BJ (cell line): Measurements from ENCODE around the gene SHISA7. TPM values are rescaled to one million over a fixed set of nuclear protein-coding genes. Genes with fewer than 3 reads are reported as not detected.
"Not testable (repeated sequence)": the region's sequence is repeated elsewhere in the genome, so short reads cannot be mapped to it uniquely, and the experiment has no call there.

Experiments used
- CTCF ChIA-PET: fragments of 350-600 bp; formaldehyde crosslinking; extraction: SDS; loops from one replicate; lab custom pipeline; 2021; ENCODE audit warnings: antibody characterized with exemption, inconsistent platforms; lab: Yijun Ruan, JAX
- POLR2A ChIA-PET: fragments of 300-600 bp; sonication (Branson Sonifier 250); formaldehyde crosslinking; extraction: SDS; loops from one replicate; lab custom pipeline; 2021; ENCODE audit warnings: antibody characterized with exemption; lab: Charles Lee
- DNase-seq: peaks from one replicate; pipeline ENCODE4 v3.0.0-alpha.2; 2011; ENCODE audit warnings: low read depth
- H3K27me3 ChIP-seq: 2 replicates; pipeline ENCODE4 v1.6.0; 2011; ENCODE audit warnings: low read length; ENCODE audit not compliant: control insufficient read depth, insufficient read depth
- H3K36me3 ChIP-seq: 2 replicates; pipeline ENCODE4 v1.5.1; 2011; ENCODE audit warnings: low read length; ENCODE audit not compliant: control insufficient read depth, insufficient read depth
- H3K4me3 ChIP-seq: 2 replicates; pipeline ENCODE4 v1.5.1; 2011; ENCODE audit warnings: low read depth, mild to moderate bottlenecking, control low read depth, low read length
- polyA plus RNA-seq: library from polyadenylated mRNA; depleted of rRNA; stranded (reverse); fragments of >200 nt; gene quantifications from 2 replicates; pipeline ENCODE4 v1.2.3, GENCODE V29; 2011
- TF ChIP-seq, protein P1 (sequence below): IDR thresholded peaks from 2 replicates; pipeline ENCODE4 v1.5.1; 2011; ENCODE audit warnings: low read depth, mild to moderate bottlenecking, control low read depth, inconsistent platforms, low read length, moderate library complexity; ENCODE audit not compliant: insufficient read depth

The SHISA7 gene
- polyA plus RNA-seq, 1 experiment: not detected

DNA sequence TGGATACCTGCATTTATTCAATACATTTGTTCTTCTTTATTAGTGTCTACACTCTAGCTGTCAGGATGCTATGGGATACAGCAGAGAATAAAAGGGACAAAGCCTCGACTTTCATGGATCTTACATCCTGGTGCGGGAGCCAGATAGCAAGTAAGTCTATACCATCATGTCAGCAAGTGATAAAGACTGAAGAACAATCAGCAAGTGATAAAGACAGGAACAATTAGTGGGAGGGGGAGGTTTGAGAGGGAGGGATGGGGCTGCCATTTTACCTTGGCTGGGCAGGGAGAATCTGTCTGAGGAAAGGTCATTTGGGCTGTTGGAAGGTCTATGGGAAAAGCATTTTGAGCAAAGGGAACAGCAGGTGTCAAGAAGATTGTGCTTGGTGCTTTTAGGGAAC is 32.9 kb downstream of the SHISA7 start:
- POLR2A ChIA-PET: no interaction called here
- no peaks in the 10 kb centered on the region for H3K27me3 ChIP-seq
- H3K36me3 ChIP-seq: peaks cover 4% of the 10 kb centered on the region
- TF ChIP-seq, protein P1, sequence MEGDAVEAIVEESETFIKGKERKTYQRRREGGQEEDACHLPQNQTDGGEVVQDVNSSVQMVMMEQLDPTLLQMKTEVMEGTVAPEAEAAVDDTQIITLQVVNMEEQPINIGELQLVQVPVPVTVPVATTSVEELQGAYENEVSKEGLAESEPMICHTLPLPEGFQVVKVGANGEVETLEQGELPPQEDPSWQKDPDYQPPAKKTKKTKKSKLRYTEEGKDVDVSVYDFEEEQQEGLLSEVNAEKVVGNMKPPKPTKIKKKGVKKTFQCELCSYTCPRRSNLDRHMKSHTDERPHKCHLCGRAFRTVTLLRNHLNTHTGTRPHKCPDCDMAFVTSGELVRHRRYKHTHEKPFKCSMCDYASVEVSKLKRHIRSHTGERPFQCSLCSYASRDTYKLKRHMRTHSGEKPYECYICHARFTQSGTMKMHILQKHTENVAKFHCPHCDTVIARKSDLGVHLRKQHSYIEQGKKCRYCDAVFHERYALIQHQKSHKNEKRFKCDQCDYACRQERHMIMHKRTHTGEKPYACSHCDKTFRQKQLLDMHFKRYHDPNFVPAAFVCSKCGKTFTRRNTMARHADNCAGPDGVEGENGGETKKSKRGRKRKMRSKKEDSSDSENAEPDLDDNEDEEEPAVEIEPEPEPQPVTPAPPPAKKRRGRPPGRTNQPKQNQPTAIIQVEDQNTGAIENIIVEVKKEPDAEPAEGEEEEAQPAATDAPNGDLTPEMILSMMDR: no peak
- DNase-seq: no peak
- CTCF ChIA-PET: interaction anchor here (1.0 to 2.4 kb wide), 4 partner anchors 8 to 269 kb away, joined by 3 to 13 read pairs (median 4); no protein-coding TSS in a partner anchor
- H3K4me3 ChIP-seq: no peak overlapping the region

DNA sequence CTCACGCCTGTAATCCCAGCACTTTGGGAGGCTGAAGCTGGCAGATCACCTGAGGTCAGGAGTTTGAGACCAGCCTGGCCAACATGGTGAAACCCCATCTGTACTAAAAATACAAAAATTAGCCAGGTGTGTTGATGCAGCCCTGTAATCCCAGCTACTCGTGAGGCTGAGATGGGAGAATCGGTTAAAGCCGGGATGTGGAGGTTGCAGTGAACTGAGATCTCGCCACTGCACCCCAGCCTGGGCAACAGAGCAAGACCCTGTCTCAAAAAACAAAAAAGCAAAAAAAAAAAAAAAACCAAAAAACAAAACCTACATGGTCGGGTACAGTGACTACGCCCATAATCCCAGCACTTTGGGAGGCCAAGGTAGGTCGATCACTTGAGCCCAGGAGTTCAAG is 33.9 kb downstream of the SHISA7 start:
- POLR2A ChIA-PET, H3K27me3 ChIP-seq, H3K36me3 ChIP-seq, H3K4me3 ChIP-seq, DNase-seq: not testable (repeated sequence)
- CTCF ChIA-PET: interaction anchor here (0.8 to 2.4 kb wide), 5 partner anchors 9 to 321 kb away, joined by 3 to 13 read pairs (median 4); no protein-coding TSS in a partner anchor

DNA sequence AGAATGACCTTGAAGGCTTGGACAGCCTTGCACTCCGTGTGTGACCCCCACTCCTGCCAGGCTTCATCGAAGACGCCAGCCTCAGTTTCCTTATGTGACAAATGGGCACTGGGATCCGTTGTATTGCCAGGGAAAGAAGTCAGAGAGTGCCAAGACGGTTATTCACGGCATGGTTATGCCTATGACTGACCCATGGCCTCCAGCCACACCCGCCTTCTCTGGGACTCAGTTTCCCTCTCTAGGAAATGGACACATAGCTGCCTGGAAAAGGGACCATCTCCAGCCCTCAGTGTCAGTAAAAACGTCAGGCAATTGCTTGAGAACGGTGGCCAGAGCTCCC is 34.6 kb downstream of the SHISA7 start:
- TF ChIP-seq, protein P1: no peak
- POLR2A ChIA-PET: no interaction called here
- Histone ChIP-seq H3K36me3 (peaks cover 4% of the 10 kb centered on the region), H3K4me3 (peak overlapping the region; percentile 44), H3K27me3 (no peaks in the 10 kb centered on the region)
- DNase-seq: no peak
- CTCF ChIA-PET: interaction anchor here (1.3 to 2.4 kb wide), 3 partner anchors 9 to 320 kb away, joined by 4 to 13 read pairs (median 6); no protein-coding TSS in a partner anchor

DNA sequence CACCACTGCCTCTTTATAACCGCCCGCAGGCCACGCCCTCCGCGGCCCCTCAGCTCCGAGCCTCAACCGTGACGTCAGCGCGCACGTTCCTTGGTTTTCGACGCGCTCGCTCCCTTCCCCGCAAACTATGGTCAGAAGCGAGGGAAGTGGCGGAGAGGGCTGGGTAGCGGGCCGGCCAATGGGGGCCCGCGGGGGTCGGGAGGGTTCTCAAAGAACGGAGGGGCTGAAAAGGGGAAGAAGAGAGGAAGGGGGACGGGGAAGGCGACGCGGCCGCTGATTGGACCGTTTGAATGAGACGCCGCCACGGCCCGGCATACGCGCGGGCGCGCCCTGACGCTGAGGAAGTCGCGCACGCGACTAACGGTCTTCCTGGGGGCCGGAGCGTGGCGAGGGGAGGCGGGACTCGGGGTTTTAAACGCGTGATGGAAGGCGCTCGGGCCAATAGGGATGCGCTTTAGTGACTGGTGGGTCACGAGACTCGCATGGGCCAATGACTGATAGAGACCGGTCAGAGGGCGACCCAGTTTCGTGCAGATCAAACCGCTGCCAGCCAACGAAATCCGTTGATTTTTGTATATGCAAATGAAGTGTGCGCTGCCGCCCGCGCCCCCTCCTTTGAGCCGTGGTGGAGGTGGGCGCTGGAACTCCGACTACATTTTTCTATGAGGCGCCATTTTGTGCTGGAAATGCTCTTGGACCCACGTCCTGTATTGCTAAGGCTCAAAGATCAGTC is 35.1 kb downstream of the SHISA7 start:
- Histone ChIP-seq H3K4me3 (peak overlapping the region; percentile 92), H3K27me3 (no peaks in the 10 kb centered on the region), H3K36me3 (peaks cover 4% of the 10 kb centered on the region)
- DNase-seq: peak; percentile 97
- ChIA-PET POLR2A (interaction anchor here (0.5 to 1.4 kb wide), 6 partner anchors 9 to 979 kb away, joined by 3 to 5 read pairs (median 4); partner anchors contain the start of gene HSPBP1), CTCF (interaction anchor here (0.6 to 2.4 kb wide), 3 partner anchors 10 to 96 kb away, joined by 3 to 13 read pairs (median 6); no protein-coding TSS in a partner anchor)
- TF ChIP-seq, protein P1: no peak

DNA sequence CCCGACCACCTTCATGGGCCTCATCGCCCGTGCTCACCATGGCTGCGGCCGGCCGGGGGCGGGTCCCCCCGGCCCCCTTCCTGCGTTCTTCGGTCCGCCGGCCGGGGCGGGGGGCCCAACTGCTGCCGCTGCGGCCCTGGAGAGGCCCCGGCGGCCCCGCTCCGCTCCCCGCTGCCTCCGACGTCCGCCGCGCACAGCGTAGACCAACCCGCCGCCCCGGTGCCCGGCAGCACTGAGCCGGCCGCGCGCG is 35.6 kb downstream of the SHISA7 start, which contains the start of gene UBE2S:
Gene UBE2S, minus strand, starts transcription at position 239 of the 250 bp plus-strand sequence. Its CDS starts 199 bp downstream, at position 40.
- peak within 1 kb of the TSS; percentile 92 for H3K4me3 ChIP-seq
- POLR2A ChIA-PET: interaction anchor here (0.6 to 1.4 kb wide), 6 partner anchors 8 to 978 kb away, joined by 3 to 5 read pairs (median 3); partner anchors contain the start of genes HSPBP1 and TMEM238
- H3K36me3 ChIP-seq, H3K27me3 ChIP-seq, DNase-seq: not testable (repeated sequence)
- CTCF ChIA-PET: interaction anchor here (0.6 kb wide), 1 partner anchor 11 kb away, joined by 3 read pairs; no protein-coding TSS in a partner anchor

DNA sequence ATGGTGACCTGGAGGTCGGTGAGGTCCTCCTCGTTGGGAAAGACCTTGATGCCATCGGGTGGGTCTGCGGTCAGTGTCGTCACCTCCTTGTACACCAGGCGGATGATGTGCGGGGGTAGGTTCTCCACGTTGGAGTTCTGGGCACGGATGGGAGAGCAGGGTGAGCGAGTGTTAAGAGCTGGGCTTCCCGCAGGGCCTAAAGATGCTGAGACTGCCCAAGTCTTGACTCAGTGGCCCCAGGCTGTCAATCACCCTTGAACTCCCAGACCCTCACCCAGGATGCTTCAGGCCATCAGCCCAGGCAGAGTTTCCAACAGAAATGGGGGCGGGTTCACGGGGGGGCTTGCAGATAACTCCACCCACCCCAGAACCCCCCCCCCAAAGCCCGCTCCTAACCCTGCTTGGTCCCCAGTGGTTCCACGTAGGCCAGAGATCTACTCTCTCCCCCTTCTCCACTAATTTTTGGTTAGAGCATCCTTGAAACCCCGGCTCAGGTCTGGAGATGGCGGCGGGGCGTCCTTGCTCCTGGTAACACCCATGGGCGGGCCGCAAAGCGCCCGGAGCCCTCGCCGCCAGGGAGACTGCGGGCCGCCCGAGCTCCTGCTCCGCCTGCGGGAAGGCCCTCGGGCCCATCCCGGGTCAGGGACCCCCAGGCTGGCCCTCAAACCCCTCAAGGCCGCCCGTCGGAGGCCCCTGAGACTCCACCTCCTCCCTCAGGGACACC is 36.1 kb downstream of the SHISA7 start:
- Histone ChIP-seq H3K4me3 (peak overlapping the region; percentile 92), H3K36me3 (peaks cover 10% of the 10 kb centered on the region), H3K27me3 (no peaks in the 10 kb centered on the region)
- ChIA-PET CTCF (interaction anchor here (0.6 kb wide), 1 partner anchor 11 kb away, joined by 3 read pairs; no protein-coding TSS in a partner anchor), POLR2A (interaction anchor here (0.6 to 1.4 kb wide), 5 partner anchors 23 to 978 kb away, joined by 3 to 6 read pairs (median 4); partner anchors contain the start of genes HSPBP1, KMT5C and TMEM238)
- no peak for DNase-seq
- TF ChIP-seq, protein P1: no peak
